Activated naive CD8-positive, alpha-beta T cell treated with anti-CD3 and anti-CD28 coated beads, Interleukin-2, amount 50 U/mL, for 24 hours (primary cell): ENCODE measurements around the gene UGT1A6.
"Not testable (repeated sequence)": the region's sequence is repeated elsewhere in the genome, so short reads cannot be mapped to it uniquely, and the experiment has no call there.

Experiments used
- ATAC-seq: fragments of 150-1000 bp; cut with Tn5 transposase; one replicate; pipeline ENCODE4 v1.10.0; 2021
- DNase-seq: peaks from one replicate; pipeline ENCODE4 v3.0.0; 2021
- H3K27ac Mint-ChIP-seq: one replicate; pipeline ENCODE4 v1.8.0; 2021; ENCODE audit warnings: mild to moderate bottlenecking, mixed read lengths
- H3K27me3 Mint-ChIP-seq: one replicate; pipeline ENCODE4 v1.8.0; 2021; ENCODE audit warnings: mixed read lengths
- H3K36me3 Mint-ChIP-seq: one replicate; pipeline ENCODE4 v1.8.0; 2021; ENCODE audit warnings: low read depth, mixed read lengths
- H3K4me1 Mint-ChIP-seq: one replicate; pipeline ENCODE4 v1.8.0; 2021; ENCODE audit warnings: mixed read lengths
- H3K4me3 Mint-ChIP-seq: one replicate; pipeline ENCODE4 v1.8.0; 2021; ENCODE audit warnings: mild to moderate bottlenecking, moderate library complexity, mixed read lengths
- H3K9me3 Mint-ChIP-seq: one replicate; pipeline ENCODE4 v1.8.0; 2021; ENCODE audit warnings: mixed read lengths

The UGT1A6 gene

DNA sequence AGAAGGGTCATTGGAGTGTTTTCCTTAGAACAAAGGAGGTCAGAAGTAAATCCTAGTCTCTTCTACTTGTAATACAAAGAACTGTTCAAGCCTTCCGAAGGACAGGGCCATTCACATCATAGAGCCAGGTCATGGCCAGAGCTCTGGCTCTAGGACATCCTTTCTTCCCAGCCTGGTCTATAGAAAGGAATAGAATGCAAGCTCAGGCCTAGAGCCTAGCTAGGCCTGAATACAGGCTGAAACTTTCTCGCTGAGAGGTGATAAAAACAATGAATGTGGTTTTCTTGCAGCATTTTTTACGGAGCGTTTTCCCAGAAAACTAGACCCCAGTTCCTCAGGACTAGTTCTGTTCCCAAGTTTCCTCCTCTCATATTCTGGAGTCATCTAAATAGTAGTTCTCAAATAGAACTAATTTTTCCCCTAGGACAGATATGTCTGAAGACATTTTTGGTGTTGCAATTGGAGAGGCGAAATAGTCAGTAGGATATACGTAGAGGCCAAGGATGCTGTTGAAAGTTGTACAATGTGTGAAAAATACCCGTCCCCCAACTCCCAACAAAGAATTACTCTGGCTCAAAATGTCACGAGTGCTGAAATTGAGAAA, 6.8 kb downstream of the UGT1A6 start:
- Mint-ChIP-seq H3K27ac (no peak overlapping the region), H3K36me3 (no peaks in the 10 kb centered on the region), H3K27me3 (no peaks in the 10 kb centered on the region), H3K4me3 (no peak overlapping the region), H3K9me3 (peaks cover 4% of the 10 kb centered on the region), H3K4me1 (no peaks in the 10 kb centered on the region)
- no peak for ATAC-seq
- DNase-seq, result no peak

DNA sequence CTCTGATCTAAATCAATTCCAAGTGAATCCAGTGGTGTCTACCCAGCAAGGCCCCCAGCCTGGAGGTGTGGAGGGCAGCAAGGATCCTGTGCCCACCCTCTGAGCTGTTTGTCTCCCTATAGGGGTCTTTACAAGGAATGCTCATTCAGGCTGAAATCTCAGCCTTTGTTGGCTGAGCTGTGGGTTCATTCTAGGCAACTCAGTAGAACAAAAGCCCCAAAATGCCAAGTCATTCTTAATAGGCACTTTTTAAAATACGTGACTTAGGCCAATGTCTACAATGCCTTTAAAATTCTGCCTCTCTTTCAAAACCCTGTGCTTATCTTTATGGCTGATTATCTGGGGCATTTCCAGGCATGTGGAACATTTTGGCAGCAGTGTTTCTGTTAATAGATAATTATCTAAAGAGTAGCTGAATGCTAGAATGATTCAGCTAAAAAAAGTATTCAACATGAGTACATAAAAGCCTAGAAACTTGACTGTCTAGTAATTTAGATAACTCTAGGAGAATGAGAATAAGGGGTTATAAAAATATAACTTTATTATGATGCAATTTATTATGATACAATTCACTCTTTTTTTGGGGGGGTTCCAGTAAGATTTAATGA, 7.4 kb downstream of the UGT1A6 start:
- Mint-ChIP-seq H3K4me3 (no peak overlapping the region), H3K9me3 (peaks cover 4% of the 10 kb centered on the region), H3K4me1 (no peaks in the 10 kb centered on the region), H3K27ac (no peak overlapping the region), H3K36me3 (no peaks in the 10 kb centered on the region), H3K27me3 (no peaks in the 10 kb centered on the region)
- no peak for ATAC-seq
- no peak for DNase-seq

- ATAC-seq, H3K4me3 Mint-ChIP-seq, H3K27ac Mint-ChIP-seq, H3K36me3 Mint-ChIP-seq, H3K27me3 Mint-ChIP-seq, DNase-seq, H3K9me3 Mint-ChIP-seq, H3K4me1 Mint-ChIP-seq: not testable (repeated sequence)
Observed at GRCh38 chr2:233700842-233701241, 8.2 kb downstream of the UGT1A6 start.

- Mint-ChIP-seq H3K4me3 (no peak overlapping the region), H3K9me3 (no peaks in the 10 kb centered on the region), H3K36me3 (no peaks in the 10 kb centered on the region), H3K4me1 (no peaks in the 10 kb centered on the region), H3K27ac (no peak overlapping the region), H3K27me3 (peaks cover 2% of the 10 kb centered on the region)
- ATAC-seq (no peak), DNase-seq (no peak)
Observed at GRCh38 chr2:233702238-233702637, 9.5 kb downstream of the UGT1A6 start.

DNA sequence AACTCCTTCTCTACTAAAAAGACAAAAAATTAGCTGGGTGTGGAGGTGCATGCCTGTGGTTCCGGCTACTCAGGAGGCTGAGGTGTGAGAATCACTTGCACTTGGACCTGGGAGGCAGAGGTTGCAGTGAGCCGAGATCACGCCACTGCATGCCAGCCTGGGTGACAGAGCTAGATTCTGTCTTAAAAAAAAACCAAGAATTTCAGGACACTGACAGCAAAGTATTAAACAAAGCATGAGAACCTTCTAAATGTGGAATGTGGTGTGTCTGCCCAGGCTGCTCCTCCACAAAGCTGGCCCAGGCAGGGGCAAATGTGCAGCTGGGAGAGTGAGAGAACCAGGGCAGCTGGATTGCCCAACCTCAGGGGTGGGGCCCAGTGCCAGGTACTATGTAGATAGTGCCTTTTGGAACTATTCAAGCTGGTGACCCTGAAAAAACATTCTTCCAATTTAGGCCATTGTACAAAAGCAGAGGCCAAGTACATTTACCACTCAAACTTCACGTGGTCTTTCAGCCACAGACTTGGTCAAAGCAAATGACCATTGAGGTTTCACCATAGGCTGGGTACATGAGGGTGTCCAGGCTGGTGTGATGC, 13.3 kb downstream of the UGT1A6 start:
- DNase-seq (no peak), ATAC-seq (no peak)
- Mint-ChIP-seq H3K36me3 (no peaks in the 10 kb centered on the region), H3K4me1 (no peaks in the 10 kb centered on the region), H3K27me3 (peaks cover 4% of the 10 kb centered on the region), H3K4me3 (no peak overlapping the region), H3K9me3 (no peaks in the 10 kb centered on the region), H3K27ac (no peak overlapping the region)

GRCh38 chr2:233706720-233707119, 14.0 kb downstream of the UGT1A6 start:
- H3K4me3 Mint-ChIP-seq, result no peak overlapping the region
- no peaks in the 10 kb centered on the region for H3K9me3 Mint-ChIP-seq
- DNase-seq (no peak), ATAC-seq (no peak)
- peaks cover 7% of the 10 kb centered on the region for H3K27me3 Mint-ChIP-seq
- no peaks in the 10 kb centered on the region for H3K4me1 Mint-ChIP-seq
- H3K27ac Mint-ChIP-seq, result no peak overlapping the region
- H3K36me3 Mint-ChIP-seq, result no peaks in the 10 kb centered on the region

DNA sequence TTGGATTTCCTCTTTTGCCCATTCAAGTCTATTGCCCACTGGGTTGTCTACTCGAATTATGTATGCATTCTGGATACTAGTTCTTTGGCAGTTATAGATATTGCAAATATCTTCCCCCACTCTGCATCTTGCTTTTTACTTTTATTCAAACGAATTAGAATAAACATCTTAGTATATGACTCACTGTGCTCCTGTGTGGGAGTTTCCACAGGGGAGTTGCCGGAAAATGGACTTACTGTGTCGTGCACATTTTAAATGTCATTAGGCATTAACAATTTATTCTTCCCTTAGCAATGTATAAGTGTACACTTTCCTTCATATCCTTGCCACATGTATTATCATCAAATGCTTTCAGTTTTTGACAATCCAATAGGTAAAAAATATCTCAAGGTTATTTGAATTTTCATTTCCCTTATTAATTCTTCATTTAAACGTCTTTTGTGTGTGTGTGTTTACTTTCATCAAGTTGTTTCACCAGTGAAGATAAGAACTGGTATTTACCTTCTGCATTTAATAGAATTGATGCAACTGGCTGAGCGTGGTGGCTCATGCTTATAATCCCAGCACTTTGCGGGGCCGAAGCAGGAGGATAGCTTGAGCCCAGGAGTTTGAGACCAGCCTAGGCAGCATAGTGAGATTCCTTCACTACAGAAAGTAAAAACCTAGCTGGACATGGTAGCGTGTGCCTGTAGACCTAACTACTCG, 15.4 kb downstream of the UGT1A6 start:
- Mint-ChIP-seq H3K4me3 (no peak overlapping the region), H3K27ac (no peak overlapping the region), H3K9me3 (no peaks in the 10 kb centered on the region), H3K36me3 (no peaks in the 10 kb centered on the region), H3K4me1 (no peaks in the 10 kb centered on the region), H3K27me3 (peaks cover 7% of the 10 kb centered on the region)
- ATAC-seq (no peak), DNase-seq (no peak)

DNA sequence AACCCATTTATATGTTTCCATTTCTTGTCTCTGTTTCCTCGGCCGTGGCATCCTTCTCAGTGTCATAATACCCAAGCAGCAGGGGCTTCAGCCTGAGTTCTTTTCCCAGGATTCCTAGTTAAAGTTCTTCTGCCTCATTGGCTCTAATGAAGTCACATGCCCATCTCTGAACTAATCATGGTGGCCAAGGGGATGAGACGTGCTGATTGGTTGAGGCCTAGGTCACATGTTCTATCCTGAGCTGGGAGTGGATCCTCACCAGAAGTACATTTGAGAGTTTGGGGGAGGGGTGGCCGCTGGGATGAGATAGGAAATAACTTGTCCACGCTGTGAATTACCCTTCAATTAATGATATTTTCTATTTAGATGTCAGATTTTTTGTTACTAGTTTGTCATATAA, 16.3 kb downstream of the UGT1A6 start:
- H3K4me1 Mint-ChIP-seq, result peaks cover 1% of the 10 kb centered on the region
- no peaks in the 10 kb centered on the region for H3K36me3 Mint-ChIP-seq
- ATAC-seq (no peak), DNase-seq (no peak)
- no peak overlapping the region for H3K27ac Mint-ChIP-seq
- H3K9me3 Mint-ChIP-seq, result no peaks in the 10 kb centered on the region
- no peak overlapping the region for H3K4me3 Mint-ChIP-seq
- peaks cover 9% of the 10 kb centered on the region for H3K27me3 Mint-ChIP-seq

GRCh38 chr2:233711312-233712008, 18.8 kb downstream of the UGT1A6 start:
- H3K27ac Mint-ChIP-seq, result no peak overlapping the region
- no peaks in the 10 kb centered on the region for H3K9me3 Mint-ChIP-seq
- ATAC-seq, result peak; percentile 68
- peaks cover 13% of the 10 kb centered on the region for H3K27me3 Mint-ChIP-seq
- no peaks in the 10 kb centered on the region for H3K36me3 Mint-ChIP-seq
- H3K4me1 Mint-ChIP-seq, result peaks cover 2% of the 10 kb centered on the region
- H3K4me3 Mint-ChIP-seq, result no peak overlapping the region
- DNase-seq, result peak; percentile 77

DNA sequence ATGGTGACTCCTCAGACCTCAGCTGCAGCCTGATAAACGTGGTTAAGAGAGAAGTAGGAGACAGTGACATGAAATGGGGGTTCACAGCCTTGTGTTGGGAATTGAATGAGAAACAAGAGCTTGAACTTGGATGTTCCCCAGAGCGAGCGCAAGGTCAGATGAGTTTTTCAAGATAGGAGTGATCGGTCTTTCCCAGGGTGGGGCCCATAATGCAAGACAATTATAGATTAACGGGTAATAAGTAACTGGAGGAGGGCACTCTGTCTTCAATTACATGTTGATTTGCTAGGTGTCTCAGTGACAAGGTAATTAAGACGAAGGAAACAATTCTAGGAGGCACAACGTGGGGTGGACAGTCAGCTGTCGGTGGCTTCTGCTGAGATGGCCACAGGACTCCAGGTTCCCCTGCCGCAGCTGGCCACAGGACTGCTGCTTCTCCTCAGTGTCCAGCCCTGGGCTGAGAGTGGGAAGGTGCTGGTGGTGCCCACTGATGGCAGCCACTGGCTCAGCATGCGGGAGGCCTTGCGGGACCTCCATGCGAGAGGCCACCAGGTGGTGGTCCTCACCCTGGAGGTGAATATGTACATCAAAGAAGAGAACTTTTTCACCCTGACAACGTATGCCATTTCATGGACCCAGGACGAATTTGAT, 20.0 kb downstream of the UGT1A6 start, which contains the start of gene UGT1A5:
UGT1A5 (plus strand) TSS at position 297 of the 651 bp plus-strand sequence; CDS start at position 382, 85 bp downstream.
- Mint-ChIP-seq H3K4me1 (peaks cover 2% of the 10 kb centered on the region), H3K9me3 (no peaks in the 10 kb centered on the region), H3K36me3 (no peaks in the 10 kb centered on the region), H3K27ac (no peak within 1 kb of the TSS), H3K4me3 (no peak within 1 kb of the TSS), H3K27me3 (peaks cover 13% of the 10 kb centered on the region)
- no peak for ATAC-seq
- no peak for DNase-seq

- ATAC-seq, result no peak
- H3K36me3 Mint-ChIP-seq, result no peaks in the 10 kb centered on the region
- peaks cover 13% of the 10 kb centered on the region for H3K27me3 Mint-ChIP-seq
Observed at GRCh38 chr2:233713262-233713615, 20.5 kb downstream of the UGT1A6 start.

GRCh38 chr2:233714121-233714520, 21.4 kb downstream of the UGT1A6 start:
- Mint-ChIP-seq H3K4me3 (no peak overlapping the region), H3K27me3 (peaks cover 13% of the 10 kb centered on the region), H3K9me3 (no peaks in the 10 kb centered on the region), H3K4me1 (peaks cover 2% of the 10 kb centered on the region), H3K27ac (no peak overlapping the region), H3K36me3 (no peaks in the 10 kb centered on the region)
- ATAC-seq, result no peak
- DNase-seq, result no peak

More at GRCh38 chr2:233713262-233713615, 20.5 kb downstream of the UGT1A6 start:
- no peak overlapping the region for H3K4me3 Mint-ChIP-seq
- H3K9me3 Mint-ChIP-seq, result no peaks in the 10 kb centered on the region
- peaks cover 2% of the 10 kb centered on the region for H3K4me1 Mint-ChIP-seq
- no peak for DNase-seq
- no peak overlapping the region for H3K27ac Mint-ChIP-seq

DNA sequence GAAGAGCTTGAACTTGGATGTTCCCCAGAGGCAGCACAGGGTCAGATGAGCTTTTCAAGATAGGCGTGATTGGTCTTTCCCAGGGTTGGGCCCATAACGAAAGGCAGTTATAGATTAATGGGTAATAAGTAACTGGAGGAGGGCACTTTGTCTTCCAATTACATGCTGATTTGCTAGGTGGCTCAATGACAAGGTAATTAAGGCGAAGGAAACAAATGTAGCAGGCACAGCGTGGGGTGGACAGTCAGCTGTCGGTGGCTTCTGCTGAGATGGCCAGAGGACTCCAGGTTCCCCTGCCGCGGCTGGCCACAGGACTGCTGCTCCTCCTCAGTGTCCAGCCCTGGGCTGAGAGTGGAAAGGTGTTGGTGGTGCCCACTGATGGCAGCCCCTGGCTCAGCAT, 25.9 kb downstream of the UGT1A6 start, which contains the start of gene UGT1A4:
UGT1A4 (plus strand) TSS at position 185 of the 400 bp plus-strand sequence; CDS start at position 270, 85 bp downstream.
- Mint-ChIP-seq H3K4me1 (peaks cover 2% of the 10 kb centered on the region), H3K36me3 (no peaks in the 10 kb centered on the region), H3K4me3 (no peak within 1 kb of the TSS), H3K9me3 (no peaks in the 10 kb centered on the region), H3K27me3 (peaks cover 22% of the 10 kb centered on the region), H3K27ac (no peak within 1 kb of the TSS)
- ATAC-seq (no peak), DNase-seq (no peak)

GRCh38 chr2:233728723-233729301, 36.1 kb downstream of the UGT1A6 start, which contains the start of gene UGT1A3:
UGT1A3 (plus strand) TSS chr2:233729042; CDS start chr2:233729127, 85 bp downstream.
- no peaks in the 10 kb centered on the region for H3K9me3 Mint-ChIP-seq
- H3K4me3 Mint-ChIP-seq, result no peak within 1 kb of the TSS
- no peaks in the 10 kb centered on the region for H3K36me3 Mint-ChIP-seq
- ATAC-seq (no peak), DNase-seq (no peak)
- H3K4me1 Mint-ChIP-seq, result no peaks in the 10 kb centered on the region
- no peak within 1 kb of the TSS for H3K27ac Mint-ChIP-seq
- H3K27me3 Mint-ChIP-seq, result peaks cover 14% of the 10 kb centered on the region
